Measurements from ENCODE around the gene C1orf21.

GRCh38 chr1:184358256-184358655 is 28.6 kb upstream of the C1orf21 start:
- no peak for TF ChIP-seq CTCF (optimal IDR thresholded peaks at IDR 0.05 in 1 of 3, IDR thresholded peaks at IDR 0.05 in 1 of 3, conservative IDR thresholded peaks at IDR 0.05 in 1 of 3; ENCODE audit: extremely low read depth in 1 of 3, insufficient read depth in 2 of 3, low read length in 3 of 3)
- no peak for TF ChIP-seq EZH2 (IDR thresholded peaks at IDR 0.05; ENCODE audit: low read length)
